ENCODE measurements around the gene PARP12. TPM values are rescaled to one million over a fixed set of nuclear protein-coding genes. Genes with fewer than 3 reads are reported as not detected.

Gene PARP12
- total and polyA plus RNA-seq, 10 of the 15 experiments (the other 5 are each of a cell fraction or from before 2014, with no cell fraction given), result 0.98 to 51.8 (median 18.0) TPM

GRCh38 chr7:139990142-139990535 lies 72.6 kb downstream of the PARP12 start:
- no peak for TF ChIP-seq BCLAF1 (IDR thresholded peaks at IDR 0.05)
- no peak for TF ChIP-seq ZZZ3 (IDR thresholded peaks at IDR 0.05; ENCODE audit: control insufficient read depth, insufficient read length, low read depth)
- TF ChIP-seq IRF4 (IDR thresholded peaks at IDR 0.05; ENCODE audit: low read depth, low read length), result no peak
- TF ChIP-seq TCF3 (IDR thresholded peaks at IDR 0.05; ENCODE audit: borderline replicate concordance, insufficient read depth, low read depth, low read length), result no peak
- no peak for TF ChIP-seq WRNIP1 (IDR thresholded peaks at IDR 0.05; ENCODE audit: borderline replicate concordance, low read depth, low read length)

More at GRCh38 chr7:139990142-139990535, 72.6 kb downstream of the PARP12 start:
- no TSS peak for BruUV-seq (replicated peaks)
- in situ Hi-C loops (cut with MboI) (no loop called here), intact Hi-C loops (cut with micrococcal nuclease; ENCODE audit: unreplicated experiment) (no loop called here)
- Histone ChIP-seq H3K4me1 (ENCODE audit: control insufficient read depth, insufficient read depth, low read length) (no peaks in the 10 kb centered on the region), H3K4me3 (no peak overlapping the region), H2AFZ (ENCODE audit: control insufficient read depth, low read depth, low read length) (no peak overlapping the region), H3K27me3 (replicated peaks in 1 of 2; ENCODE audit: control insufficient read depth in 2 of 2, insufficient read depth in 2 of 2, low read length in 1 of 2) (no peaks in the 10 kb centered on the region; a peak in 1 of 4 replicates), H3K79me2 (ENCODE audit: control insufficient read depth, insufficient read depth, low read length) (no peaks in the 10 kb centered on the region), H3K27ac (ENCODE audit: control insufficient read depth, insufficient read depth) (no peak overlapping the region), H3K9ac (ENCODE audit: control insufficient read depth, insufficient read depth, low read length) (no peak overlapping the region), H3K9me3 (replicated peaks; ENCODE audit: control insufficient read depth, insufficient read depth, low read length) (no peaks in the 10 kb centered on the region), H3K36me3 (ENCODE audit: control insufficient read depth in 2 of 2, insufficient read depth in 2 of 2, low read length in 1 of 2) (no peaks in the 10 kb centered on the region), H3K4me2 (ENCODE audit: control insufficient read depth, insufficient read depth) (no peak overlapping the region), H4K20me1 (ENCODE audit: control insufficient read depth, insufficient read depth) (no peaks in the 10 kb centered on the region)
- DNase-seq (ENCODE audit: low read depth, low spot score), result no peak
- SMC1A ChIA-PET (ENCODE audit: uncharacterized antibody, unreplicated experiment), result no interaction called here
- no peak for ATAC-seq
- 69% methylated on average over 10 of the region's 10 CpGs for WGBS (ENCODE audit: insufficient coverage, insufficient replicate concordance, low lambda C conversion rate, missing lambda C conversion rate)
- RAD21 ChIA-PET (ENCODE audit: unreplicated experiment), result no interaction called here
- POLR2A ChIA-PET, result no interaction called here
- CTCF ChIA-PET, result interaction anchor here (1.4 kb wide), 1 partner anchor 344 kb away, joined by 4 read pairs; no protein-coding TSS in a partner anchor
- FAIRE-seq, result no peak
